ENCODE measurements around the gene SMIM27. TPM values are rescaled to one million over a fixed set of nuclear protein-coding genes. Genes with fewer than 3 reads are reported as not detected.
A peak's percentile ranks its signal among the peaks of the same experiment; 100 is the strongest.

Gene SMIM27
- total RNA-seq, 2 experiments from 2014 or later = 12.7 to 16.8 TPM

- H3K27ac Mint-ChIP-seq = peak overlapping the region; percentile 99
- peaks cover 54% of the 10 kb centered on the region for H3K36me3 Mint-ChIP-seq (ENCODE audit: low read depth)
- Histone ChIP-seq H3K4me1 (ENCODE audit: insufficient read depth, low read length) (peaks cover 24% of the 10 kb centered on the region), H3K9me3 (ENCODE audit: control insufficient read depth in 1 of 2, insufficient read depth in 1 of 2, low read length in 2 of 2) (no peaks in the 10 kb centered on the region), H3K4me3 (ENCODE audit: low read length) (no peak overlapping the region), H3K27ac (ENCODE audit: low read depth in 1 of 2, low read length in 2 of 2) (no peak overlapping the region), H3K36me3 (ENCODE audit: insufficient read depth, low read length) (peaks cover 4% of the 10 kb centered on the region), H3K27me3 (ENCODE audit: control insufficient read depth in 1 of 2, insufficient read depth in 2 of 2, low read length in 2 of 2) (no peaks in the 10 kb centered on the region)
- ChIA-PET POLR2A (interaction anchor here (2.0 kb wide), 1 partner anchor 18 kb away, joined by 9 read pairs; the partner anchor contains the start of gene NDUFB6), CTCF (interaction anchor here (2.1 to 2.4 kb wide), 2 partner anchors 18 to 176 kb away, joined by 7 to 8 read pairs; partner anchors contain the start of gene NDUFB6)
- peaks cover 55% of the 10 kb centered on the region for H3K4me1 Mint-ChIP-seq (ENCODE audit: low read depth)
- ATAC-seq (ENCODE audit: poor library complexity) = no peak
- intact Hi-C loops (cut with DNase I, micrococcal nuclease) = loop anchor here (5.0 to 10.0 kb wide), 2 partner anchors 473 to 610 kb away; partner anchors contain the start of genes B4GALT1 (in 1 of the 2) and DNAJA1 (in 1 of the 2)
- H3K27me3 Mint-ChIP-seq = no peaks in the 10 kb centered on the region
- H3K9me3 Mint-ChIP-seq = no peaks in the 10 kb centered on the region
- H3K4me3 Mint-ChIP-seq = no peak overlapping the region
- no peak for TF ChIP-seq CTCF (IDR thresholded peaks at IDR 0.05)
- DNase-seq = no peak
Measured at GRCh38 chr9:32554591-32554990, 2.5 kb downstream of the SMIM27 start.

GRCh38 chr9:32558408-32558934 is 6.3 kb downstream of the SMIM27 start:
- Mint-ChIP-seq H3K4me1 (ENCODE audit: low read depth) (peaks cover 45% of the 10 kb centered on the region), H3K27me3 (no peaks in the 10 kb centered on the region), H3K4me3 (no peak overlapping the region), H3K36me3 (ENCODE audit: low read depth) (peaks cover 34% of the 10 kb centered on the region), H3K27ac (peak overlapping the region; percentile 45), H3K9me3 (no peaks in the 10 kb centered on the region)
- Histone ChIP-seq H3K27ac (ENCODE audit: low read depth in 1 of 2, low read length in 2 of 2) (no peak overlapping the region), H3K4me1 (ENCODE audit: insufficient read depth, low read length) (no peaks in the 10 kb centered on the region), H3K27me3 (ENCODE audit: control insufficient read depth in 1 of 2, insufficient read depth in 2 of 2, low read length in 2 of 2) (no peaks in the 10 kb centered on the region), H3K4me3 (ENCODE audit: low read length) (no peak overlapping the region), H3K9me3 (ENCODE audit: control insufficient read depth in 1 of 2, insufficient read depth in 1 of 2, low read length in 2 of 2) (no peaks in the 10 kb centered on the region), H3K36me3 (ENCODE audit: insufficient read depth, low read length) (peaks cover 4% of the 10 kb centered on the region)
- ATAC-seq (ENCODE audit: poor library complexity) (no peak), DNase-seq (no peak)
- ChIA-PET CTCF (interaction anchor here (1.5 kb wide), 1 partner anchor 14 kb away, joined by 5 read pairs; no protein-coding TSS in a partner anchor), POLR2A (no interaction called here)
- intact Hi-C loops (cut with DNase I, micrococcal nuclease) = loop anchor here in 1 of 2 experiments (5.0 to 10.0 kb wide), 2 partner anchors 36 to 606 kb away; partner anchors contain the start of gene B4GALT1
- no peak for TF ChIP-seq CTCF (IDR thresholded peaks at IDR 0.05)

- peaks cover 26% of the 10 kb centered on the region for H3K4me1 Mint-ChIP-seq (ENCODE audit: low read depth)
- Histone ChIP-seq H3K27me3 (ENCODE audit: control insufficient read depth in 1 of 2, insufficient read depth in 2 of 2, low read length in 2 of 2) (no peaks in the 10 kb centered on the region), H3K4me1 (ENCODE audit: insufficient read depth, low read length) (no peaks in the 10 kb centered on the region), H3K4me3 (ENCODE audit: low read length) (no peak overlapping the region), H3K27ac (ENCODE audit: low read depth in 1 of 2, low read length in 2 of 2) (no peak overlapping the region), H3K36me3 (ENCODE audit: insufficient read depth, low read length) (peaks cover 34% of the 10 kb centered on the region), H3K9me3 (ENCODE audit: control insufficient read depth in 1 of 2, insufficient read depth in 1 of 2, low read length in 2 of 2) (no peaks in the 10 kb centered on the region)
- CTCF ChIA-PET = interaction anchor here (1.2 to 1.3 kb wide), 2 partner anchors 16 to 187 kb away, joined by 3 read pairs; no protein-coding TSS in a partner anchor
- no peaks in the 10 kb centered on the region for H3K9me3 Mint-ChIP-seq
- no peak for ATAC-seq (ENCODE audit: poor library complexity)
- no peak overlapping the region for H3K4me3 Mint-ChIP-seq
- H3K27me3 Mint-ChIP-seq = no peaks in the 10 kb centered on the region
- H3K36me3 Mint-ChIP-seq (ENCODE audit: low read depth) = peaks cover 67% of the 10 kb centered on the region
- intact Hi-C loops (cut with DNase I, micrococcal nuclease) = no loop called here
- H3K27ac Mint-ChIP-seq = no peak overlapping the region
- no peak for TF ChIP-seq CTCF (IDR thresholded peaks at IDR 0.05)
- DNase-seq = no peak
- POLR2A ChIA-PET = interaction anchor here (1.0 to 2.2 kb wide), 3 partner anchors 10 to 1416 kb away, joined by 3 to 10 read pairs (median 3); no protein-coding TSS in a partner anchor
Measured at GRCh38 chr9:32565967-32566366, 13.8 kb downstream of the SMIM27 start.

All from CD4-positive, alpha-beta T cell (primary cell).